K562 (cell line): ENCODE data around the gene BCL3. TPM values are rescaled to one million over a fixed set of nuclear protein-coding genes. Genes with fewer than 3 reads are reported as not detected.

ENCODE experiments used
- CREB5 ChIP-seq: fragments of 250-450 bp; sonication (Bioruptor Pico); IDR thresholded peaks from 2 replicates; pipeline ENCODE4 v1.5.0; 2020; ENCODE audit warnings: mild to moderate bottlenecking
- FOXM1 ChIP-seq, 2 experiments: fragments of 450-650 bp in 1 of 2; sonication (generic) in 1 of 2; formaldehyde crosslinking in 1 of 2; IDR thresholded peaks; 2 replicates each; pipeline versions ENCODE4 v1.6.1 to v1.9.0; 2017 to 2022; ENCODE audit warnings: low read depth in 2 of 2, mild to moderate bottlenecking in 2 of 2, missing genetic modification reagents in 1 of 2, moderate library complexity in 1 of 2
- FUS ChIP-seq: fragments of 200-400 bp; formaldehyde crosslinking; optimal IDR thresholded peaks from 2 replicates; pipeline ENCODE3; 2017; ENCODE audit warnings: low read depth, low read length
- HLTF ChIP-seq: fragments of 450-650 bp; IDR thresholded peaks from 2 replicates; pipeline ENCODE4 v1.6.1; 2016
- KDM2B ChIP-seq: fragments of 250-450 bp; sonication (Bioruptor Pico); IDR thresholded peaks from 2 replicates; pipeline ENCODE4 v1.8.0; 2021; ENCODE audit warnings: mild to moderate bottlenecking, moderate library complexity
- MEIS2 ChIP-seq: fragments of 450-650 bp; IDR thresholded peaks from 2 replicates; pipeline ENCODE4 v1.6.1; 2014; ENCODE audit warnings: mild to moderate bottlenecking; ENCODE audit not compliant: partially characterized antibody
- PRDM10 ChIP-seq: fragments of 450-650 bp; IDR thresholded peaks from 2 replicates; pipeline ENCODE4 v1.6.1; 2018; ENCODE audit not compliant: partially characterized antibody
- PURB ChIP-seq: sonication (generic); formaldehyde crosslinking; IDR thresholded peaks from 2 replicates; pipeline ENCODE4 v1.9.0; 2021; ENCODE audit warnings: low read depth, mild to moderate bottlenecking, missing genetic modification reagents
- TEAD1 ChIP-seq, 2 experiments: fragments of 450-650 bp in 1 of 2; sonication (generic) in 1 of 2; formaldehyde crosslinking; IDR thresholded peaks; 2 replicates each; pipeline versions ENCODE4 v1.4.0 to v1.8.0; 2020 to 2022; ENCODE audit warnings: mild to moderate bottlenecking in 2 of 2, missing genetic modification reagents in 1 of 2
- TGIF2 ChIP-seq: sonication (generic); formaldehyde crosslinking; IDR thresholded peaks from 2 replicates; pipeline ENCODE4 v1.8.1; 2022; ENCODE audit warnings: mild to moderate bottlenecking, missing genetic modification reagents, moderate library complexity
- THAP12 ChIP-seq: fragments of 250-450 bp; sonication (Bioruptor Pico); IDR thresholded peaks from 2 replicates; pipeline ENCODE4 v1.9.0; 2021; ENCODE audit warnings: mild to moderate bottlenecking, inconsistent platforms
- TRIM28 ChIP-seq: fragments of 450-650 bp; IDR thresholded peaks from 2 replicates; pipeline ENCODE4 v1.6.1; 2017
- ZBTB2 ChIP-seq: fragments of 450-650 bp; IDR thresholded peaks from 2 replicates; pipeline ENCODE4 v1.6.1; 2016; ENCODE audit warnings: antibody characterized with exemption
- ZNF3 ChIP-seq: fragments of 250-450 bp; sonication (Bioruptor Pico); IDR thresholded peaks from 2 replicates; pipeline ENCODE4 v1.5.0; 2021; ENCODE audit warnings: mild to moderate bottlenecking, moderate library complexity
- ZNF511 ChIP-seq: sonication (generic); formaldehyde crosslinking; IDR thresholded peaks from 2 replicates; pipeline ENCODE4 v1.8.0; 2022; ENCODE audit warnings: mild to moderate bottlenecking, missing genetic modification reagents
- ZNF584 ChIP-seq: fragments of 200-800 bp; sonication (Bioruptor generic); IDR thresholded peaks from 2 replicates; pipeline ENCODE4 v1.6.1; 2016; ENCODE audit warnings: low read depth, mild to moderate bottlenecking, missing genetic modification characterization, missing compliant biosample characterization
- ZNF785 ChIP-seq: fragments of 250-450 bp; sonication (Bioruptor Pico); IDR thresholded peaks from 2 replicates; pipeline ENCODE4 v1.4.0; 2020; ENCODE audit warnings: mild to moderate bottlenecking
- polyA plus RNA-seq, 8 experiments: library from polyadenylated mRNA; depleted of rRNA in 4 of 8; stranded (reverse) in 5 of 8; unstranded in 3 of 8; fragments of >200 nt; fragmentation: Nextera tagmentation in 2 of 8; fragmentation: Illumina TruSeq in 1 of 8; extraction: Ambion mirVana in 2 of 8; extraction: Trizol in 1 of 8; gene quantifications; 2 replicates each; pipeline versions ENCODE4 v1.2.1 to v1.2.3, GENCODE V29; 2011 to 2014; ENCODE audit warnings: inconsistent platforms in 1 of 8, missing spikeins in 1 of 8
- total RNA-seq, 7 experiments: library from RNA; depleted of rRNA in 6 of 7; stranded (reverse); fragments of >200 nt in 6 of 7; fragmentation: Illumina TruSeq in 2 of 7; extraction: Trizol in 2 of 7; gene quantifications; 2 replicates each; pipeline versions ENCODE4 v1.2.1 to v1.2.3, GENCODE V29; 2011 to 2021; ENCODE audit warnings: low replicate concordance in 1 of 7

Gene BCL3
- total and polyA plus RNA-seq, 9 of the 15 experiments (the other 6 are each of a cell fraction or from before 2014, with no cell fraction given): 0.03 to 2.4 (median 0.50) TPM; not detected in 1

- TF ChIP-seq ZBTB2: peak; percentile 86
- no peak for TF ChIP-seq ZNF3
- no peak for TF ChIP-seq FUS
- TF ChIP-seq THAP12 (CRISPR knock-in tag): no peak
- TF ChIP-seq MEIS2: peak; percentile 98
- peak; percentile 76 for TF ChIP-seq ZNF584
- no peak for TF ChIP-seq ZNF785
- peak; percentile 66; the same call in 1 of the 2 replicates for TF ChIP-seq FOXM1 (IDR thresholded peaks at IDR 0.05; ENCODE audit: low read depth)
- TF ChIP-seq FOXM1 (CRISPR knock-in tag; IDR thresholded peaks at IDR 0.05; ENCODE audit: low read depth): no peak
- TF ChIP-seq TGIF2 (CRISPR knock-in tag): no peak
- TF ChIP-seq TRIM28: peak; percentile 78; the same call in 1 of the 2 replicates
- peak; percentile 74; the same call in 1 of the 2 replicates for TF ChIP-seq HLTF
- peak; percentile 73 for TF ChIP-seq PRDM10
- TF ChIP-seq TEAD1 (CRISPR knock-in tag; IDR thresholded peaks at IDR 0.05): peak in 1 of 2 experiments; percentile 55; a peak in 1 of 4 replicates
- no peak for TF ChIP-seq PURB (CRISPR knock-in tag)
- no peak for TF ChIP-seq KDM2B
- no peak for TF ChIP-seq CREB5 (CRISPR knock-in tag)
- TF ChIP-seq ZNF511 (CRISPR knock-in tag): 0 out of 2 replicates have a peak, but pooled peaks have one; percentile 55
Observed at GRCh38 chr19:44752816-44753625, 4.5 kb downstream of the BCL3 start (continued).
